ENCODE data around the gene RASA3. TPM values are rescaled to one million over a fixed set of nuclear protein-coding genes. Genes with fewer than 3 reads are reported as not detected.
A peak's percentile ranks its signal among the peaks of the same experiment; 100 is the strongest.
"Not testable (repeated sequence)": the region's sequence is repeated elsewhere in the genome, so short reads cannot be mapped to it uniquely, and the experiment has no call there.

Gene RASA3
- total RNA-seq, 1 donor from 2014 or later = 11.2 TPM

DNA sequence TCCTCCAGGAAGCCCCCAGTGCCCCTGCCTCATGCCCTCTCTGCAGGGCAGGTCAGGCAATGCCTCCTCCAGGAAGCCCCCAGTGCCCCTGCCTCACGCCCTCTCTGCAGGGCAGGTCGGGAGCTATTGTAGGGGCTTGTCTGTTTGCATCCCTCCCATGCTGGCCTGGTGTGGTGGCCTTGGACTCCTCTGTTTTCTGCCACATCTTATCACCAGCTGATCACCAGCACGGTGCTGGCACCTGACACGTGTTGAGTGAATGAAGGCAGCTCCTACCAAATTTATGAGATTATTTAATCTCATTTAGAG is 107.1 kb downstream of the RASA3 start:
- intact Hi-C loops (cut with DNase I) = no loop called here
- ATAC-seq (ENCODE audit: poor library complexity) = no peak
- peak; percentile 34 for DNase-seq

DNA sequence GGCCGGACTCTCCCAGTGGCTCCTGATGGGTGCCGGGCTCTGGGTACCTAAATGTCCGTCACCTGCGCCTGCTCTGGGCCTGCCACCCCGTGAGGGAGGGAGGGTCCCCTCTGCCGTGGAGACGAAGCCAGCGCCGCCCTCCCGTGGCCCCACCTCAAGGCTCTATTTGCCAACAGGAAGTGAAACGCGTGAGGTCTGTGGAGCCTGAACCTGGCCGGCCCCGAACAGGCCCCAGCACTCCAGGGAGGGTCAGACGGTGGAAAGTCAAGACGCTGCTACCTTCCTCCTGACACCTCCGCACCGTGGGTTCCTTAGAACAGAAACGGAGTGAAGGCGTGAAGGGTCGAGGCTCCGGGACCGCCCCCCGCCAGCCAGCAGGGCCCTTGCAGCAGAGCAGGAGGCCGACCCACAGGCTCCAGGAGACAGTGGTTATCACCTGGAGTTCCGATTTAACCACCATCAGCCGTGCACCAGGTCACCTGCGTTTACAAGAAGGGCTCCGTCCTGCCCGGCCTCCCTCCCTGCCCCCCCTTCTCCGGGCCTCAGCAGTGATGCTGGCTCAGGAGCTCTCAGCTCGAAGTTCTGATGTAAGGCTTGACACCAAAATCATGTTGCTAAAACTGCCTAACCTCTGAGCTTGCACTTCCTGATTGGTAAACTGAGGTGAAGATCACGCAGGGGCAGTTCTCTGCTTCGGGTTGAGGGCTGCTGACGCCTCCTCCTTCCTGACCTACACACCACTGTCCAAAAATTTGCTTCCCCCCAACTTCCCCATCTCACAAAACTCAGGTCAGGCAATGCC is 107.6 kb downstream of the RASA3 start:
- intact Hi-C loops (cut with DNase I) = no loop called here
- ATAC-seq (ENCODE audit: poor library complexity) = no peak
- DNase-seq = peak; percentile 39

DNA sequence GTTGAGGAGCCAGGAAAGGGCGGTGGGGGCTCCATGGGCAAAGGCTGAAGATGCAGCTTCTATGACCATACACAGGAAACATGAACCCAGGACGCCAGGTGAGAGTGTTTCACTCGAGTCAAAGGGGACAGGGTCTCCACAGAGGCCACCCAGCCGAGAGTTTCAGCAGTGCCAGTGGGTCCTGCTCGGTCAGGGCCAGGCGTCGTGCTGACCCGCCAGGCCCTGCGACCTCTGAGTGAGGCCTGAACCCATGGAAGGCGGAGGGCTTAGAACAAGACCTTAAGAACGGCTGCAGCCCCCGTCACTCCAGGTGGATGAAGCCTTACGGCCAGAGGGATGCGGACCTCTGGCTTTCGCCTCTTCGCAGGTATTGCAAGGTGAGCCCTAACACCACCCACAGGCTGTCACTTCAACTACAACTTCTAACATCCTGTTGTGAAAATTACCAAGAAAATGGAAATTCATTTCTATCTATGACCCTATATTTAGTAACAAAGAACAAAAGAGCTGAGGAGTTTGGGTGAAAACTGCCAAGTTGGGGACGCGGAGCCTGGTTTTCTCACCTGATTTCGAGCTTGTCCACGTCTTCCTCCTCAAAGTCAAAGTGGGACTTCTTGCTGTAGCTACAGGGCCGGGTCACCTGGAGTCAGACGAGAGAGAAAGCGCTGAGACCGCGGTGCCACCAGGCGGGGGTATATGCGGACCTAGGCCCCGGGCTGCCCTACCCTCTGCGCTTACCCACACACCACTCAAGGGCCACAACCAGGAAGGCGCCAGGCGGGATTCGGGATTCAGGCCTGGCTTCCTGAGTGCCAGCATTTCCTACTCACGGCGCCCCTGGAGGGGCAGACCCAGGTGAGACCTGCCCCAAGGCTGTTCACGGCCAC is 108.5 kb downstream of the RASA3 start:
- ATAC-seq (ENCODE audit: poor library complexity) (no peak), DNase-seq (peak; percentile 35)
- intact Hi-C loops (cut with DNase I) = no loop called here

DNA sequence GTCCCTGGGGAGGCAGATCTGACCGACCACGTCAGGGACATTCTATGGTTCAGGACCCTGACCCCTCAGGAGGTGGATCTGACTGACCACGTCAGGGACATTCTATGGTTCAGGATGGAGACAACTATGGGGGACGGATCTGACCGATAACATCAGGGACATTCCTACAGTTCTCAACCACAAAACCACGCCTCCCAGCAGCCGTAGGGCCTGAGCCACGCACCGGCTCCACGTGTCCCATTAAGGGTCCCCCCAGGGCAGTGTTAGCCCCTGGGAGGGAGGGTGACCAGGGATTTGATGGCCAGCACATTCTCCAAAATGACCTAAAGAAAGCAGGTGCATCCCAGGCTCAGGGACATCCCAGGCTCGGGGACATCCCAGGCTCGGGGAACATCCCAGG is 109.5 kb downstream of the RASA3 start:
- intact Hi-C loops (cut with DNase I) = no loop called here
- peak; percentile 24 for DNase-seq

DNA sequence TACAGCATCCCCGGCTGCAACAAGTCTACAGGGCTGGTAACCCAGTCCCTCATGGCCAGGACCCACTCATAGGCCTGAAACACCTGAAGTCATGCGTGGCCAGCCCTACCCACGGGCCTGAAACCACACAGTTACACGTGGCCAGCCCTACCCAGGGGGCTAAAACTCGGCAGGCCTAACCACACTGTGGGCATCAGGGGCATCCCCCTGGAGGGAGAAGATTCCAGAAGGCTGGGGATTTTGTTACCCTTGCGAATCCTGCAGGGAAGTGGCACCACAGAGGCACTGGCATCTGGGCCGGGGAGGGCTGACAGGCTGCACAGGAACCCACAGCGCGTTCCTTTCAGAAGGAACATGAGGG is 110.1 kb downstream of the RASA3 start:
- DNase-seq (peak; percentile 13), ATAC-seq (ENCODE audit: poor library complexity) (no peak)
- intact Hi-C loops (cut with DNase I) = no loop called here

More for the DNA sequence above, 109.5 kb downstream of the RASA3 start:
- no peak for ATAC-seq (ENCODE audit: poor library complexity)

DNA sequence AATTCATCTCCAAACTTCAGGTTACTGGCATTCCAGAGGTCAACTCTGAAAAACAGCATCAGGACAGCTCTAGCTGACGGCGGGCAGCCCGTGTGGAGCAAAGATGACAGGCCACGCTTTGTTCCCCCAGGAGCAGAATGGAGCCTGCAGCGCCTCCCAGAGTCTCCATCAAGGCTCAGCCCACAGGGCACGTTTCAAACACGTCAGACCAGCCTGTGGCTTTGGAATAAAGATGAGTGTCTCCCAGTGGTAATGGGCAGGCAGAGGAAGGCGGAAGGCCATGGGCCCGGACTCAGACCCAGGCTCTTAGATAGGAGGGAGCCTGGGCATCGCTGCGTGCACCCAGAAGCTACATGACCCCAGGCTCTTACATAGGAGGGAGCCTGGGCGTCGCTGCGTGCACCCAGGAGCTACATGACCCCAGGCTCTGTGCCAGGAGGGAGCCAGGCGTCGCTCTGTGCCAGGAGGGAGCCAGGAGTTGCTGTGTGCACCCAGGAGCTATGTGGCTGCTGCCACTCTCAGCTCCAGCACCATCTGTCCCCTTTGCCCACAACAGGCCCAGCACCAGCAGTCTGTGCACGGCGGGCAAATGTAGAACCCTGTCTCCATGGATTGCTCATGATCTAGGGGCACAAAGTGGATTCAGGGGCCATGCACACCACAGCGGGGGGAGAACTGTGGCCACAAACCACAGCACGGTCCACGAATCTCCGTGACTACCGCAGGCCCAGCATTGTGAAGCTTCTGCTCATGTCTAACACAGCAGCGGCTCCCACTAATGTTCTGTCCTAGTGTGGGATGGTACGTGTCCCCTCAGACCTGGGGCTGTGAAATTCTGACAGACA is 110.7 kb downstream of the RASA3 start:
- intact Hi-C loops (cut with DNase I) = no loop called here
- ATAC-seq (ENCODE audit: poor library complexity) (no peak), DNase-seq (peak; percentile 33)

DNA sequence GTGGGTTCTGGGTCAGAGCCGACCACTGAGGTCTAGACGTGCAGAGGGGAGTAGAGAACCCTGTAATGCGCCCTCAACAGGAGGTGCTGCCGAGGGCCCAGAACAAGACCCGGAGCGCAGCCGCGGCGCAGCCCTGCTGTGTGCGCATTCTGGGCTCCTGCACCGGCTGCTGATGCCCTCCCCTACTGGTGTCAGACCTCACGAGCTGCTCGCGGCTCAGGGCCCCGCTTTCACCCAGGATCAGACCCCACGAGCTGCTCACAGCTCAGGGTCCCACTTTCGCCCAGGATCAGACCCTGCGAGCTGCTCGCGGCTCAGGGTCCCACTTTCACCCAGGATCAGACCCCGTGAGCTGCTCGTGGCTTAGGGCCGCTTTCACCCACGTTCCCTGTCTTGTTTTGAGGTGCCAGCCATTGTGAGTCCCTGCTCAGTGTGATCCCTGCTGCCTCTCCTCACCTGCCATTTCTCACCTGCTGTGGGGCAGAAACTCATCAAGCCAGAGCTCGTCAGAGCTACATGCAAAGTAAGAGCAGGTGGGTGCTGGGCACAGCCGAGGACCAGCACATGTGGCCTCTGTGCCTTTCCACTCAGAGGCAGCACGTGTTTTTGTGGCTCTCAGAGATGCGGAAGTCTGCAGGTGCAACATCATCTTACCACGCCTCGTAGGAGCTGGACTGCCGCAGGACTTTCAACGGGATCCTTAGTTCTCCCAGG is 111.5 kb downstream of the RASA3 start:
- DNase-seq (no peak), ATAC-seq (ENCODE audit: poor library complexity) (no peak)
- intact Hi-C loops (cut with DNase I) = no loop called here

DNA sequence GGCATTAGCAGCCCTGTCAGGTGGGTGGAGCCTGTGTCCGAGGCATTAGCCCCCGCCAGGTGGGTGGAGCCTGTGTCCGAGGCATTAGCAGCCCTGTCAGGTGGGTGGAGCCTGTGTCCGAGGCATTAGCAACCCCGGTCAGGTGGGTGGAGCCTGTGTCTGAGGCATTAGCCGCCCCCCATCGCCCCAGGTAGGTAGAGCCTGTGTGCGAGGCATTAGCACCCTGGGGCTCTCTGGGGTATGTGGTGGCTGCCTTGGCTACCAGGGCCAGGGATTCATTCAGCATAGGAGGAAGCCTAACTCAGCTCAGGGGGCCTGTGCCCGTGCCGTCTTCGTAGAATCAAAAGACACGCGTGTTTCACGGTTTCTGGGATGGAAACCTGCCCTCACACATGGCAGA is 112.3 kb downstream of the RASA3 start:
- intact Hi-C loops (cut with DNase I); DNase-seq; ATAC-seq (ENCODE audit: poor library complexity): not testable (repeated sequence)

DNA sequence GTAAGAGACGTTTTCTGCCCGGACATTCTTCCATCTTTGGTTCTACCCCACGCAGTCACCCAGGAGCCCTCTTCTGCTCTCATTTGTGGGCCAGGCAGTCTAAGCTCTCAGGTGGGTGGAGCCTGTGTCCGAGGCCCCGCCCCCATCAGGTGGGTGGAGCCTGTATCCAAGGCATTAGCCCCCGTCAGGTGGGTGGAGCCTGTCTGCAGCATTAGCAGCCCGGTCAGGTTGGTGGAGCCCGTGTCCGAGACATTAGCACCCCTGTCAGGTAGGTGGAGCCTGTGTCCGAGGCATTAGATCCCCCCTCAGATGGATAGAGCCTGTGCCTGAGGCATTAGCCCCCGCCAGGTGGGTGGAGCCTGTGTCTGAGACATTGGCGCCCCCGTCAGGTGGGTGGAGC is 113.1 kb downstream of the RASA3 start:
- intact Hi-C loops (cut with DNase I) = no loop called here
- no peak for ATAC-seq (ENCODE audit: poor library complexity)
- DNase-seq = no peak

DNA sequence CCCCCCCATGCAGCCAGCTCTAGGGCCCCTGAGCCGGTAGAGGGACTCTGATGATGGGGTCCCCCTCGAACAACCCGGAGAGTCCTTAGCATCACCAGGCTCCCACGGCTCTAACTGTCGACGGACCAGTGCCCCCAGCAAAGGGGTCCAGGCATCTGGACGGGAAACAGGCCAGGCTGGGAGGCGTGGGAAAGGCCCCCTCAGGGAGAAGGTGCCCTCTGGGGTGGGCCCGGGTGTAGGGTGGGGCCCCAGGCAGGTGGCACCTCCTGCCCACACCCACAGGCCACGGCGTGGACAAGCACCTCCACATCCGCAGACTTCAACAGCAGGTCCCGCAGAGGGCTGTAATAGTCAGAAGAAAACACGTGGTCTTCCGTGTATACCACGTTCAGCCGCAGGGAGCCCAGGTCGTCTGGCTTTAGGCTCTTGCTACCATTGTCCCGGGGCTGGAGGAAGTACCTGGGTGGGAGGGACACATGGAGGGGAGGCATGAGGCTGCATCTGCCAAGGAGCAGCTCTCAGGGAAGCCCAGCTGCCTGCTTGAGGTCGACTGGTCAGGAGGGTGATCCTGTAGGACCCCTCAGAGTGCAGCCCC is 113.9 kb downstream of the RASA3 start:
- no peak for ATAC-seq (ENCODE audit: poor library complexity)
- DNase-seq = no peak
- intact Hi-C loops (cut with DNase I) = no loop called here

DNA sequence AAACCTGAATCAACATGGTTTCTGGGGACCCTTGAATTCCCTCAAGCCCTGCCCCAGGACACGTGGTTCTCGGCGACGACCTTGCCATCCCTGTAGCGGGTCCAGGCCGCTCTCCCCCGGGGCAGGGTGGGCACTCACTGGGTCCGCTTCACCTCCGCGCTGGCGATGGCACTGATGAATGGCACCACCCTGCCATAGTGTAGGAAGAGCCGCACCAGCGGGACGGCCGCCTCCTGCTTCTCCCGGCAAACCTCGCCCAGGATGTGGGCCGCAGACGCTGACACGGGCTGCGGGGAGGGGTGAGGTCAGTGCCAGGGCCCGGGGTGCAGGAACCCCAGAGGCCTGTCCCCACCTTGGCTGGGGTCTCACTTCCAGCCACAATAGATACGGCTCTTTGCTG is 114.5 kb downstream of the RASA3 start:
- no peak for DNase-seq
- ATAC-seq (ENCODE audit: poor library complexity) = no peak
- intact Hi-C loops (cut with DNase I) = no loop called here

DNA sequence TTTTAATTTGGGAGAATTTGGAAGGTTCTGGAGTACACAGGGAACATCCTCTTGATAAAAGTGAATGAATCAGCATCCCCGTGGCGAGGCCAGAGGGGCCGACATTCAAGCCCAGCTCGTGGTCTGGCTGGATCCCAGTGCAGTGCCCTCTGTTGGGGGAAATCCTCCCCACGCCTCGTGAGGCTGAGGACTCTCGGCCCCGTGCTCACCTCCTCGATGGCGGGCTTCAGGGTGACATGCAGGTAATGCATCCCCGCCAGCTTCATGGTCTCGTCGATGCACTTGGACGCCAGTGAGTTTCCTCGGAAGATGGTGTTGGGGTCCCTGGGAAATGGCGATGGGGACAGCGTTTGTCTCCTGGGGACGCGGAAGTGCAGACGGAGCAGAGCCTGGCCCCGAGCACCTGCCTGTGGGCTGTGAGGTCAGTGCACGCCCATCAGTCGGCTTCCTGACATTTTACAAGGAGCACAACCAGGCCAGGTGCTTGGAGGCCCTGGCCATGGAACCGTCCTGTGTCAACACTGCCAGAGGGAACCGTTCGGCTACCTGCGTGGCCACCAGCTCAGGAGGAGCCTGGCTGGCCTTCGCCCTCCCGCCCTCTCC is 115.3 kb downstream of the RASA3 start:
- ATAC-seq (ENCODE audit: poor library complexity) (no peak), DNase-seq (no peak)
- intact Hi-C loops (cut with DNase I) = no loop called here

DNA sequence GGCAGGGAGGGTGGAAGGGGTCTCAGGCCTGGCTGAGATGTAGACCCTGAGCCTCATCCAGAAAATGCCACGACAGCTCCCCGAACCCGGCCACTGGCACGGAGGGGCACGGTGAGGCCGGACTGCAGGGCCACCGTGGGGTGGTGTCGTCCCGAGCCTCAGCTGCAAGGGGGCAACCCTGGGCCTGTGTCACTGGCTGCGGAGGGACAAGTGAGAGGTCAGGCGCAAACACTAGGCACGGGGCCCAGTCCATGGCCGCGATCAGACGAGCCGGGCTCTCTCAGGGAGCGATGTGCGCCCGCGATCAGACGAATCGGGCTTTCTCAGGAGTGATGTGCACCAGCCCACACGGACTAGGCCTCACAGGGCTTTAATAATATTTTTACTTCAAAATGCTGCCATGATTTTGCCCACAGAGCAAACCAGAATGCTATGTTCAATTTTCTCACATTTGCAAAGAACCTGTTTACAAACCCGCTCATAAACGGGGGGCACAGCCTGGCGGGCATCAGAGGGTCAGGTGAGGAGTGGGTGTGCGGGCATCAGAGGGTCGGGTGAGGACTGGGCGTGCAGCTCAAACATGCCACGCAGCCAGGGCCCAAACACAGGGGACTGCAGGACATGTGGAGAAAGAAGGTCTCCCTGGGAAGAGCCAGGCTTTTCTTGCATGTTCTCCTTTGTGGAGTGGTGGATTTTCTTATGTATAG is 115.9 kb downstream of the RASA3 start:
- DNase-seq = no peak
- intact Hi-C loops (cut with DNase I) = no loop called here
- ATAC-seq (ENCODE audit: poor library complexity) = no peak

DNA sequence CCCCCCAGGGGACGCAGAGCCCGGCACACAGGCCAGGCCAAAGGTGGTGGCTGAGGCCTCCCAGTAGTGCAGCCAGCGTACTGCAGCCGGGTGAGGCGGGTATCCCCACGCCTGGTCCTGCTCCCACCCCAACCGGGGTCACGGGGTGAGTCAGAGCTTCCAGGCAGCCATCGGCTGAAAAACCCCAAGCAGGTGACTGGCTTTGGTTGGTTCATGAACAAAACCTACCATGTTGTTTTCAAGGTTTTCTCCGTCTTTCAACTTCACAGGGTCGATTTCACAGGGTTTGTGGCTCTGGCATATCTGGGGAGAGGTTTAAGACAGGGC is 116.5 kb downstream of the RASA3 start:
- DNase-seq (no peak), ATAC-seq (ENCODE audit: poor library complexity) (no peak)
- intact Hi-C loops (cut with DNase I) = no loop called here

DNA sequence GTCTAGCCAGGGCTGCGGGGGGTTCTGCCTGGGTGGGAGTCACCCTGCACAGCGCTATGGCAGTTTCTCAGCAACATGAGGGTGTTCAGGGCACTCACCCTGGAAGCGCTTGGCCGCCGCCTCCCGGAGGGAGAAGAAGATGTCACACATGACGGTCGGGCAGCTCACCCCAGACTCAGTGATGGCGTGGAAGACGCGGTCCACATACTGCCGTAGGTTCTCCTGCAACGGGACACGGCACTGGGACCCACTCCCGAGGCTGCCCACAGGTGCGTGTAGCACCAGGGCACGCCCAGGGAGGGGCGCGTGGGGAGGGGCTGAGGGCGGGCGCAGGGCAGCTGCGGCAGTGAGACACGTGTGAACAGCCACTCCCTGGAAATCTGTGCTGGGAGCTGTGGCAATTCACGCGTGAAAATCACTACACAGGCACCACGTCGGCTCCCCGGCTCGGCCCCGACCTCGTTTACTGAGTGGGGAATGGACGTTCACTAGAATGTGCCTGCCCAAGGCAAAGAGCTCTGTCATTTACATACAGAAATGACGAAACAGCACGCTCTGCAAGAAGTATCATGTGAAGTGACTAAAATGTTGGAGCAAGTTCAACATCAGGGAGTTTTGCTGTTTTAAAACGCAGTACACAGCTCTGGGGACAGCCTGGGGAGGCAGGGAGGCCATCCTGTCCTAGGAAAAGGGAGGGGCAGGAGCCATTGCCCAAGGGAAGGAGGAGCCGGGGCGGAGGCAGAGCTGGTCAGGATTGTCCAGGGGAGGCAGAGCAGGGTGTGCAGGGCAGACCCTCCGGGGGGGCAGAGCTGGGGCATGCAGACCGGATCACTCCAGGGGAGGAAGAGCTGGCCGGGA is 117.1 kb downstream of the RASA3 start:
- intact Hi-C loops (cut with DNase I) = no loop called here
- DNase-seq (peak; percentile 68), ATAC-seq (ENCODE audit: poor library complexity) (peak; percentile 79)

DNA sequence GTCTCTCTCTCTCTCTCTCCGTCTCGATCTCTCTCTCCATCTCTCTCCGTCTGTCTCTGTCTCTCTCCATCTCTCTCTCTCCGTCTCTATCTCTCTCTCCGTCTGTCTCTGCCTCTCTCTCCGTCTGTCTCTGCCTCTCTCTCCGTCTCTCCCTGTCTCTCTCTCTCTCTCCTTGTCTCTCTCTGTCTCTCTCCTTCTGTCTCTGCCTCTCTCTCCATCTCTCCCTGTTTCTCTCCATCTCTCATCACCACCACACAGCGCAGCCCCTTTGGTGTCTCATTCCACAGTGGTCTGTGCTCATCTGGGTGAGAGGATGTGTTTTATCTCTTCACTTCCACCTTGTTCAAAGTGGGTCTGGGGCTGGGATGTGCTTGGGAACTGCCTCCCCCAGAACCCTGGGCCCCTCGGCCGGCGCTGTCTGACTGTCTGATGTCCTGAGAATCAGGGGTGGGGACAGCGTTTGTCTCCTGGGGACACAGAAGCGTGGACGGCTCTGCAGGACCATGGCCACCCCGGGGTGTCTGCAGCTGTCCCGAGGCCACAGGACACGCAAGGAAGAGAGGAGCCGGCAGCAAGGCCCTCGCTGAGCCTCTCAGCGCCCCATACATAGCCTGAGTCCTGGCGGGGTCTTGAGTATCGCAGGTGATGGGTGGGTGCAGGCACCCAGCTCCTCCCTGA is 118.3 kb downstream of the RASA3 start:
- DNase-seq (peak; percentile 25), ATAC-seq (ENCODE audit: poor library complexity) (no peak)
- intact Hi-C loops (cut with DNase I) = no loop called here
